T-helper 1 cell treated with Interleukin-12 subunit alpha and Interleukin-12 subunit beta and Interleukin-4 antibody, amounts not matched to agents 30 μg/mL and 1 μg/mL, for 36 hours (primary cell): ENCODE results near the gene CRACR2A.

Source experiments
- H3K27ac Mint-ChIP-seq: one replicate; pipeline ENCODE4 v1.8.0; 2021; ENCODE audit warnings: mild to moderate bottlenecking, mixed read lengths
- H3K27me3 Mint-ChIP-seq: one replicate; pipeline ENCODE4 v1.8.0; 2021; ENCODE audit warnings: low read depth, mixed read lengths
- H3K36me3 Mint-ChIP-seq: one replicate; pipeline ENCODE4 v1.8.0; 2021; ENCODE audit warnings: low read depth, mixed read lengths
- H3K4me1 Mint-ChIP-seq: one replicate; pipeline ENCODE4 v1.8.0; 2021; ENCODE audit warnings: low read depth, mixed read lengths
- H3K4me3 Mint-ChIP-seq: one replicate; pipeline ENCODE4 v1.8.0; 2021; ENCODE audit warnings: mild to moderate bottlenecking, moderate library complexity, mixed read lengths
- H3K9me3 Mint-ChIP-seq: one replicate; pipeline ENCODE4 v1.8.0; 2021; ENCODE audit warnings: mixed read lengths

The CRACR2A gene, protein sequence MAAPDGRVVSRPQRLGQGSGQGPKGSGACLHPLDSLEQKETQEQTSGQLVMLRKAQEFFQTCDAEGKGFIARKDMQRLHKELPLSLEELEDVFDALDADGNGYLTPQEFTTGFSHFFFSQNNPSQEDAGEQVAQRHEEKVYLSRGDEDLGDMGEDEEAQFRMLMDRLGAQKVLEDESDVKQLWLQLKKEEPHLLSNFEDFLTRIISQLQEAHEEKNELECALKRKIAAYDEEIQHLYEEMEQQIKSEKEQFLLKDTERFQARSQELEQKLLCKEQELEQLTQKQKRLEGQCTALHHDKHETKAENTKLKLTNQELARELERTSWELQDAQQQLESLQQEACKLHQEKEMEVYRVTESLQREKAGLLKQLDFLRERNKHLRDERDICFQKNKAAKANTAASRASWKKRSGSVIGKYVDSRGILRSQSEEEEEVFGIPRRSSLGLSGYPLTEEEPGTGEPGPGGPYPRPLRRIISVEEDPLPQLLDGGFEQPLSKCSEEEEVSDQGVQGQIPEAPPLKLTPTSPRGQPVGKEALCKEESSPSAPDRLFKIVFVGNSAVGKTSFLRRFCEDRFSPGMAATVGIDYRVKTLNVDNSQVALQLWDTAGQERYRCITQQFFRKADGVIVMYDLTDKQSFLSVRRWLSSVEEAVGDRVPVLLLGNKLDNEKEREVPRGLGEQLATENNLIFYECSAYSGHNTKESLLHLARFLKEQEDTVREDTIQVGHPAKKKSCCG

DNA sequence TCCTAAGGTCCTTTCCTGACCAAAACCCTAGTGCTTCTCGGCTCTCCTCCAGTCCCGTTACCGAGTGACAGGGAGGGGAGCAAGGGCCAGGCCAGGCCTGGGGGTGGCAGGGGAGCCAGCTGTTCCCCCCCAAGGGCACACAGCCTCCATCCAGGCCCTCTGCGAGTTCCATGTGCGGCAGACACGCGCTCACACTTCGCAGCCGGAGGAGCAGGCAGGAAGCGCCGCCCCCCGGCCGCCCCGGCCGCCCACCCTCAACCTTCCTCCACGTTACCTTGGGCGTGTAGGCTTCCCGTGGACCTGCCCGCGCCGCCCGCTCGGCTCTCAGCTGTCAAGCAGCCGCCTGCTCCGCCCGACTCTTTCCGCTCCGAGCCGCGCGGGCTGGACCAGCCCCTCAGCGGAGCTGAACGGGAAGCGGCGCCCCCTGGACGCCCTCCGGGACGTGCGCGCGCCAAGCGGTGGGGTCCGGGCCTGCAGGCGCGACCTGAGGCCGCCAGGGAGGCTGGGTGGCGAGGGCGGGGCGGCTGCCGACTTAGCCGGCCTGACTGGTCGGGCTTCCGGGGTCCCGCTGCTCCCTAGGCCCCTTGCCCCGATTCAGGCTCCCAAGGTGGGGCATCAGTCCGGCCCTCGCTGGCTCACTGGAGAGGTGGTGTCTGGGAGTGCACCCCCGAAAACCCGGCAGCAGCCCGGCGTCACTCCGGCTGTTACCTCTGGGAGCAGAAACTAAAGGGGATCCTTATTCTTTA lies at the start of gene CRACR2A:
Gene CRACR2A (minus strand): TSS at position 369 of the 746 bp plus-strand sequence. CDS start 56,110 bp downstream, outside the sequence.
- Mint-ChIP-seq H3K27ac (peak within 1 kb of the TSS; percentile 93), H3K4me1 (peaks cover 43% of the 10 kb centered on the region), H3K36me3 (peaks cover 34% of the 10 kb centered on the region), H3K4me3 (peak within 1 kb of the TSS; percentile 89), H3K27me3 (no peaks in the 10 kb centered on the region), H3K9me3 (no peaks in the 10 kb centered on the region)

DNA sequence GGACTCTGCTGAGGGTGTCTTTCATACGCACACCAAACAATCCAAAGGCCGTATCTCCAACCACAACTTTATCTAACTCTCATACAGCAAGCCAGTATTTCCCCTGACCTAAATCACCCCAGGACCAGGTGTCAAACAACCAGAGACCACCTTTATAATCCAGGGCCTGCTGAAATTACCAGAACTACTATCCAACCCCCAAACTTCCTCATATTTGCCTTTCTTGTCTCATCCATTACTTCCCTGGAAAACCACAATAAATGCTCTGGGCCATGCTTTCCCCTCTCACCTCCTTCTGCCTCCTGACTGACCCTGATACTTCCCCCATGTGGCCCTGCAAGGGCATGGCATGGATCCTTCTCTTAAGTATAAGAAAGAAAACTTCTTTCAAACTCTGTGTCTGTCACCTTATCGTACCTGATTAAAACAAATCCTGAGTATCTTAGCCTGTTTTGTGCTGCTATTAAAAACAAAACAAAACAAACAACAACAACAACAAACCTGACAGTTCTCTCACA lies 44.7 kb upstream of the CRACR2A start:
- H3K27ac Mint-ChIP-seq, result no peak overlapping the region
- H3K27me3 Mint-ChIP-seq, result no peaks in the 10 kb centered on the region
- peaks cover 9% of the 10 kb centered on the region for H3K36me3 Mint-ChIP-seq
- no peak overlapping the region for H3K4me3 Mint-ChIP-seq
- no peaks in the 10 kb centered on the region for H3K9me3 Mint-ChIP-seq
- peaks cover 7% of the 10 kb centered on the region for H3K4me1 Mint-ChIP-seq

DNA sequence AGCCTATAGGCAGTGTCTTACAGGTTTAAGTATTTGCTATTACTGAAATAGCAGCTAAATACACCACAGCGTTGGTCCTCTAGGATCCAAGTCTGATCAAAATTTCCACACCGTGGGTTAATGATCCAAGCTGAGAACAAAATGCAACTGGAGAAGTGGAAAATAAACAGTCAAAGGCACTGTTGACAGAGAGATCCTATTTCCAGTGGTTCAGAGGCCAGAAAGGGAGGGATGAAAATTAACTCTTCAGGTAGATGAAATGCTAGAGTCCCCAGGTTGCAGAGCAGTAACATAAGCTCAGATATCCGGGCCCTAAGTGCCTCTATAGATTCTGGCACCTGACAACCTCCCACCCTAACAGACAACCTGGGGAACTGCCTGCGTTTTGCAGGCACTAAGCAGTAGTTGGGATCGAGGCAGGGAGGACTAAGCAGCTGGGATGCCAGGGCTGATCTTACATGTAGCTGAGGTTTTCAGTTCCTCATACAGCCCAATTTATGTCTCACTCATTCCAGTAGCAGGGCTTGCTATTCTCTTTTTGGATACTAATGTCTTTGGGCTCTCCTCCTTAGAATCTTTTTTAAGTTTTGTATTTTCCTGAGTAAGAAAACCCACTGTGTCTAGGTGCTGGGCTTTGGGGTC lies 42.7 kb upstream of the CRACR2A start:
- no peak overlapping the region for H3K27ac Mint-ChIP-seq
- no peaks in the 10 kb centered on the region for H3K27me3 Mint-ChIP-seq
- peaks cover 2% of the 10 kb centered on the region for H3K4me1 Mint-ChIP-seq
- no peaks in the 10 kb centered on the region for H3K9me3 Mint-ChIP-seq
- no peak overlapping the region for H3K4me3 Mint-ChIP-seq
- H3K36me3 Mint-ChIP-seq, result peaks cover 9% of the 10 kb centered on the region

DNA sequence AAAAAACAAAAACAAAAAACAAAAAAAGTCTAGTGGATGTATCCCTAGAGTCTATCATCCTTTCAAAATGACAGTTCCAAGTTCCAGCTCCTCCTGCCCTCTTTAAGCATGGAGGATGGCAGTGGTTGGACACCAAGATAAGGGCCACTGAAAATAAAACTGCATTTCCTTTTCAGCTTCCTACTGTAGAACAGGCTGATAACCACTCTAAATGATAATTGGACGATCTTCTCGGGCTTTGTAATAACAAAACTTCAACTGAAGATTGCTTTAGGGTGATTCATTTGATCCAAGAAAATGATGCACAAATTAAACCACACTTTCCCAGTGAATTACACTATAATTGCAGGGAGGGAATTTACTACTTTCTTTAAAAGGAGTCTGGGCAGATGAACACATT lies 42.2 kb upstream of the CRACR2A start:
- H3K36me3 Mint-ChIP-seq, result peaks cover 8% of the 10 kb centered on the region
- H3K9me3 Mint-ChIP-seq, result no peaks in the 10 kb centered on the region
- peaks cover 2% of the 10 kb centered on the region for H3K4me1 Mint-ChIP-seq
- no peak overlapping the region for H3K27ac Mint-ChIP-seq
- no peaks in the 10 kb centered on the region for H3K27me3 Mint-ChIP-seq
- H3K4me3 Mint-ChIP-seq, result no peak overlapping the region

DNA sequence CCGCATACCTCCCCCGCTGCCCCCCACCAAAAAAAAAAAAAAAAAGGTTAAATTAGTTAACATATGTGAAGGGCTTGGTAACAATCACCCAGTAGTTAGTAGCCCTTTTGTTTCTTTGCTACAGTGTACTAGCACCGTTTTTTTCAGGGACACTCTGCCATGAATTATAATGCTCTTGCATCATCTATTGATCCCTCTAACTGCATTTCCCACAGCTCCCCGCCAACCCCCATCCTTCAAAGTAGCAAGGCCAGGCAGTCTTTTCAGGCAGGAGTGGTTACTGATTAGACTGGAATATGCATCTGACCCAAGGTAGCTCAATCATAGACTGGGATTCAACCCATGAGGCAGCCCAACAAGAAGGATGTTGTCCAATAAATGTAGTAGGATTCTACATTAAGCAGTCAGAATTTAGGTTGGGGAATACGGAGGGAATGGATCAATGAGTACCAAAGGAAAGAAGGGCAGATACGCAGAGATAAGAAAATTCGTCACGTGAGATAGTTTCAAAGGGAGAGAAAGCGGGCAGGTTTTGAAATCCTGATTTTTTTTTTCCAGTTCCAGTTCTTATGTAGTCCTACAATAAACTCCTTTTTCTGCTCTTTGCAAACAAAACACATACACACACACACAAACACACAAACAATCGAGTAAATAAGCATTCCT lies 39.8 kb upstream of the CRACR2A start:
- Mint-ChIP-seq H3K36me3 (peaks cover 9% of the 10 kb centered on the region), H3K4me1 (no peaks in the 10 kb centered on the region), H3K4me3 (no peak overlapping the region), H3K27me3 (peaks cover 4% of the 10 kb centered on the region), H3K27ac (no peak overlapping the region), H3K9me3 (peaks cover under 1% of the 10 kb centered on the region)

DNA sequence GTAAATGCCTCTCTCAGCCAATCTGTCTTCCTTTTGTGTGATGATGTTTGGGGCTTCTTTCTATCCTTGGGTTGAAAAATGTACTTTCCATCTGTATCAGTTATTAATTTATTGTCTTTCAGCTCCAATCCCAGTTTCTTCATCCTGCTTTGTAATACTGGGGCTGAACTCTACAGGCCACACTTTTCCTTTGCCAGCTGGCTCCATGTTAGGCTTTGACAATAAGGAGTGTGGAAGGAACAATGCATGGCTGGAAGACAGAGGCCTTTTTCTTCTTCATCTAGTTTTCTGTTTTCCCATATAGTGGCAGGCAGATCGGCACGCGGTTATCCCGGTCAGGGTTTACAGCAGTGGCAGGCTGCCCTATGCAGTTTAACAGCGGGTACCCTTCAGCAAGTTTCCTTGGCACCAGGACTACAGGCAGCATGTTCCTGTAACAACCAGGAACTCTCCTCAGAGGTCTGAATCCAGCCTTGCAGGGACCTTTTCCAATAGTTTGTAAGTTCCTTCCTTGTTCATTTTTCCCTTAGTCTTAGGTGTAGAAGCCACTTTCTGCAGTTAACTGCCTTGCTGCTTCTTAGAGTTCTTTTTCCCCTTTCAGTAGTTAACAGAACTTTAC lies 38.5 kb upstream of the CRACR2A start:
- Mint-ChIP-seq H3K9me3 (peaks cover 8% of the 10 kb centered on the region), H3K4me1 (no peaks in the 10 kb centered on the region), H3K36me3 (peaks cover 11% of the 10 kb centered on the region), H3K27me3 (peaks cover 13% of the 10 kb centered on the region), H3K4me3 (no peak overlapping the region), H3K27ac (no peak overlapping the region)

DNA sequence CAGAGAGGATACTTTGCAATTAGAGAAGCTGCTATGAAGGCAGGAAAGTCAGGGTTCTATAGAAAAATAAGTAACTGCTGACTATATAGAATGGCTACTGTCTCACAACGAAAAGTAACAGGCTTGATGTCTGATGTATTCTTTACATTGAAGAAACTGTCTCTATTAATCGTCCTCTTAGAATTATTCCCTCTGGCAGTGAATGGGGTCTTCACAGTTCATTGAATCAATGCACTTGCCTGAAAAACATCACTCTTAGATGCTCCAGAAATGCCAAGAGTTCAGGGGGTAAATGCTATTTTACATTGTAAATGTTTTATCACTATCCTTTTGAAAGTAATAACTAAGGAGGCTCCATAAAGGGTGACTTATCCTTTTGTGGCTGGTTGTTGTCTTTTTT lies 37.7 kb upstream of the CRACR2A start:
- Mint-ChIP-seq H3K4me1 (no peaks in the 10 kb centered on the region), H3K27ac (no peak overlapping the region), H3K4me3 (no peak overlapping the region), H3K36me3 (peaks cover 11% of the 10 kb centered on the region), H3K27me3 (peaks cover 19% of the 10 kb centered on the region), H3K9me3 (peaks cover 12% of the 10 kb centered on the region)

DNA sequence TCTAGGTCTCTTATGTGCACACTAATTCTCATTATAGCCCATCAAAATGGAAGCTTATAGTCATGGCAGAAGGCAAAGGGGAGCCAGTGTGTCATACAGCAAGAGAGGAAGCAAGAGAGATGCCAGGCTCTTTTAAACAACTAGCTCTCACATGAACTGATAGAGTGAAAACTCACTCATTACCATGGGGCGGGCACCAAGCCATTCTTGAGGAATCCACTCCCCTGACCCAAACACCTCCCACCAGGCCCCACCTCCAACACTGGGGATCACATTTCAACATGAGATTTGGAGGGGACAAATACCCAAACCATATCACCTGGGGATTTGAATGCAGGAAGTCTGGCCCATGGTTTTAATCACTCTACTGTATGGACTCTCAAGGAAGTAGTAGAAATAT lies 36.9 kb upstream of the CRACR2A start:
- peaks cover 19% of the 10 kb centered on the region for H3K27me3 Mint-ChIP-seq
- no peaks in the 10 kb centered on the region for H3K4me1 Mint-ChIP-seq
- peaks cover 11% of the 10 kb centered on the region for H3K36me3 Mint-ChIP-seq
- no peak overlapping the region for H3K4me3 Mint-ChIP-seq
- peaks cover 12% of the 10 kb centered on the region for H3K9me3 Mint-ChIP-seq
- H3K27ac Mint-ChIP-seq, result no peak overlapping the region

DNA sequence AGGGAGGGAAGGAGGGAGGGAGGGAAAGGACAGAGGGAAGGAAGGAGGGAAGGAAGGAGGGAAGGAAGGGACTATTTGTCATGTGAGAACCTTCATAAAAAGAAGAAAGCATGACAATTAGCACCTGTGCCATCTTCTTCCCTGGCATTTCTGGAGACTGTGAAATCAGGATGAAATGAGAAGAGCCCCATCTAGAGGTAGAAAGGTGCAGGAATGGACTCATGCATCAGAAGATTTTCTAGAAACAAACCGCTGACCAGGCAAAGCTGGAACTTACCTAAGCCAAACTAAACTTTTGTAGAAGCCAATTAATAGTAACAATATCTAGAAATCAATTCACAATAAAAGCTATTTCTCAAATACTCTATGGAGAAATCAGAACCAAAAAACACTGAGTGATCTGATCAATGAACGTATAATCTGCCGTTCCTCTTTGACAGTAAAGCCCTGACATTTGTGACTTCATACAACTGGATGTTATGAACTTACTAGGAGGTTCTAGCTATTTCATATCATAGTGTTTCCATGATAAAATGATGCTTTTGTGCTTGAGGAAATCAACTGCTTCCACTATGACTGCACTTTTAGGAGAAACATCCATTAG lies 24.4 kb upstream of the CRACR2A start:
- H3K27ac Mint-ChIP-seq, result no peak overlapping the region
- H3K4me3 Mint-ChIP-seq, result no peak overlapping the region
- peaks cover 4% of the 10 kb centered on the region for H3K27me3 Mint-ChIP-seq
- peaks cover 6% of the 10 kb centered on the region for H3K4me1 Mint-ChIP-seq
- H3K36me3 Mint-ChIP-seq, result peaks cover 3% of the 10 kb centered on the region
- H3K9me3 Mint-ChIP-seq, result peaks cover 8% of the 10 kb centered on the region

DNA sequence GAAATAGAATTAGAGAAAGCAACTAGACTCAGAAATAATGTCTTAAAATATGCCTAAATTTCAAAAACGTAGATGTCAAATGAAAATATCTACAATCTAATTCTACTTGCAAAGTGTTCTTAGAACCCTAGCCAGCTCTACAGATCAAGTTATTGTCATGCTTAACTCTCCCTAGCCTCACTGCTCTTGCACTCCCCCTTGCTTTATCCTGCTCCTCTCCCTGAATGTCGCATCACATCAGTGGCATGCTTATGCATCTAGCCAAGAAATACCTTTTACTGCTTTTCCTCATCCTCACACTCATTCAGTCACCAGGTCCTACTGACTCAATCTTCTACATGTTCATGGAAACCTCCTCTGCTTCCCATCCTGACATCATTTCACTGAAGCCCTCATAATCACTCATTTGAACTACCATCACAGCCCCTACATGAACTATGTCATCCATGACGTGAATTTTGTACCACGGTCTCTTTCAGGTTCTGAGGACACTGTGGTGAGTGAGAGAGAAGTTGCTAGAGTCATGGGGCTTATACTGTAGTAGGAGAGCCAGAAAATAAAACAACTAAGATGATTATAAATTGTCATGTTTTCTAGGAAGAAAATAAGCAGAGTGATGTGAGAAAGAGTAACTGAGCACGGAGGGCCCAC lies 22.6 kb upstream of the CRACR2A start:
- peaks cover 3% of the 10 kb centered on the region for H3K36me3 Mint-ChIP-seq
- H3K9me3 Mint-ChIP-seq, result peaks cover 8% of the 10 kb centered on the region
- no peak overlapping the region for H3K27ac Mint-ChIP-seq
- H3K27me3 Mint-ChIP-seq, result no peaks in the 10 kb centered on the region
- H3K4me3 Mint-ChIP-seq, result no peak overlapping the region
- H3K4me1 Mint-ChIP-seq, result peaks cover 12% of the 10 kb centered on the region

DNA sequence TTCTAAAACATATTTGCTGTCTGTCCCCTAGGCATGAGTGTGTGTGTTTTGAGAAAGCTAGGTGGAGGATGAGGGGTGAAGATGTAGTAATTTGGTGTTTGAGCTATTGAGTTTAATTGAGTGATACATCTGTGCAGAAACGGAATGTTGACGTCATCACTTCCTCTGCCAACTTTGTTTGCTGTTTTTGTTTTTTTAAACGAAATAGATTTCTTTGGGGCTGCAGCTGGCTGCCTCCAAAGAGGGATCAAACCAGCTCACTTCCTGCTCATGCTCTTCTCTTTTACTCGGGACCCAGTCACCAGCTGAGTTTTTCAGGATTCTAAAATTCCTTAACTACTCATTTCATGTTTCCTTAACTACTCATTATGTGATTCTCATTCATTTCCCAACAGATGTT lies 19.5 kb upstream of the CRACR2A start:
- no peaks in the 10 kb centered on the region for H3K27me3 Mint-ChIP-seq
- H3K9me3 Mint-ChIP-seq, result peaks cover 8% of the 10 kb centered on the region
- H3K27ac Mint-ChIP-seq, result peak overlapping the region; percentile 29
- H3K4me1 Mint-ChIP-seq, result peaks cover 12% of the 10 kb centered on the region
- H3K4me3 Mint-ChIP-seq, result no peak overlapping the region
- H3K36me3 Mint-ChIP-seq, result peaks cover 3% of the 10 kb centered on the region

DNA sequence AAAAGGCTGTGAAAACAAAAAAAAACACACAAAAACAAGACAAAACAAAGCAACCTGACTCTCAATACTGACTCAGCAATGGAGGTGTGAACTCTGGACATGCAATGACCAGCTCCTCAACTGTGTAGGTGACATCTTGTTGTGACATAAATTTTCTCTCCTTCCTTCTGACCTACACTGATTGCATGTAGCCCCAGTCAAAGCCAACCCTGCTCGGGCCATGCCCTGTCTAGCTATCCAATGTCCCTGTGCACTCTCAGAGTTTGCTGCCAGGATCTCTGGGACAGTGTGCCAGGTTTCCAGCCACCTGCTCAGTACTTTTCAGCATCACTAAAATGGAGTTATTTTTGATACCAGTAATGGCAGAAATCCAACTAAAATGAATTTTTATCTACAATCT lies 18.9 kb upstream of the CRACR2A start:
- H3K27me3 Mint-ChIP-seq, result no peaks in the 10 kb centered on the region
- peak overlapping the region; percentile 62 for H3K27ac Mint-ChIP-seq
- peaks cover 3% of the 10 kb centered on the region for H3K36me3 Mint-ChIP-seq
- H3K9me3 Mint-ChIP-seq, result peaks cover 8% of the 10 kb centered on the region
- H3K4me1 Mint-ChIP-seq, result peaks cover 12% of the 10 kb centered on the region
- no peak overlapping the region for H3K4me3 Mint-ChIP-seq

DNA sequence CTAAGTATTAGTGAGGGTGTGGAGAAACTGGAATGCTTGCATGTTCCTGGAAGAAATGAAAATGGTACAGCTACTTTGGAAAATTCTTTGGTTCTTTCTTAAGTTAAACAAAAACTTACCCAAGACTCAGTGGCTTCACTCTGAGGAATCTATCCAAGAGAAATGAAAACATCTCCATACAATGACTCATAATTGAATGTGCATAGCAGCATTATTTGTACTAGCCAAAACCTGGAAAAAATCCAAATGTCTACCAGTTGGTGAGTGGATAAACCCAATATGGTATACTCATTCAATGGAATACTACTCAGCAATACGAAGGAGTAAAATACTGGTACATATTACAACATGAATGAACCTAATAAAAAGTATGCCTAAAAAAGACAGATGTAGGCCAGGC lies 18.0 kb upstream of the CRACR2A start:
- Mint-ChIP-seq H3K9me3 (peaks cover 8% of the 10 kb centered on the region), H3K36me3 (peaks cover 3% of the 10 kb centered on the region), H3K4me3 (no peak overlapping the region), H3K27ac (no peak overlapping the region), H3K4me1 (peaks cover 16% of the 10 kb centered on the region), H3K27me3 (no peaks in the 10 kb centered on the region)
